HPDE6-E6E7 (cell line): ENCODE data around the gene RSAD2.

Source experiments
- DNase-seq: peaks from one replicate; pipeline ENCODE4 v3.0.0; 2011; ENCODE audit warnings: missing footprints; ENCODE audit errors: extremely low spot score

RSAD2 gene

DNA sequence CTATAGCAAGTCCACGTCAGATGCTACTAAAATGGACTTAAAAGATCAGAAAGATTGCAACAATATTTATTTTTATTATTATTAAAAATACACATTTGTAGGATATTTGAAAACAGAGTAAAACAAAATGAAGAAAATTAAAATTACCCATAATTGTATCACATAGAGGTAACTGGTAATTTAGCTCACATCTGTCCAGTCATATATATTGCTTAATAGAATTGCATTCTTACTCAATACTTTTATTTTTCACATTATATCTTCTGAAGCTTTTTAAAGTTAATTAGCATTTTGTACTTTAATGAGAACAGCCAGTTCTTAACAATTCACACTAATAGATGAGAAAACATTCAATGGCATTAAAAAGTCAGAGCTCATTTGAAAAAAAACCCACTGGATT is 28.1 kb downstream of the RSAD2 start:
- no peak for DNase-seq

DNA sequence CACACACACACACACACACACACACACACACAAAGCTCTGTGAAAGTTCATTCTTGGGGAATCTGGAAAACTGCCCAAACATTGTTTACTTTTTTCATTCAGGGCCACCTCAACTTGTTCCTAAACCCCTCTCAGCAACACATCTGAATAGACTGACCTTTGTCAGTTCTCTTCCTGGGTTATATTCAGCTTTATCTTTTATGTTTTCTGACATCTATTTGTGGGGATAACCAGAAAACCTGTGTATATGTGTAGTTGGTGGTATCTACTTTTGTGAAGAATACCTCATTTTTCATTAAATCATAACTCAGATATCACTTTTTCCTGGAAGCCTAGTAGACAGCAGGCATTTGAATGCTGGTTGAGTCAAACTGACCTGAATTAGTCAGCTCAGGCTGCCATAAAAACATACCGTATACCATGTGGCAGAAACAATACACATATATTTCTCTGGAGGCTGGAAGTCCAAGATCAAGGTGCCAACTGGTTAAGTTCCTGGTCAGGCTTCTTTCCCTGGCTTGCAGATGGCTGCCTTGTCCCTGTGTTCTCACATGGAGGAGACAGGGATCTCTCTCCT is 28.7 kb downstream of the RSAD2 start:
- no peak for DNase-seq

DNA sequence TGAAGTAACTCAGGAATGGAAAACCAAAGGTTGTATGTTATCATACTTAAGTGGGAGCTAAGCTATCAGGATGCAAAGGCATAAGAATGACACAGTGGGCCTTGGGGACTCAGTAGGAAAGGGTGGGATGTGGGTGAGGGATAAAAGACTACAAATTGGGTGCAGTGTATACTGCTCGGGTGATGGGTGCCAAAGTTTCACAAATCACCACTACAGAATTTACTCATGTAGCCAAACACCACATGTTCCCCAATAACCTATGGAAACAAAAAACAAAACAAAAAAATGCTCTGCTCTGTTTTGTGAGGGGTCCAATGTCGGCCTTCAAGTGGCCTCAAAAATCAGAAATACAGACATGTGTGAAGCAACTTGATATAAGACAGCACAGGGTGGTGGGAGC is 30.7 kb downstream of the RSAD2 start:
- DNase-seq, result no peak

DNA sequence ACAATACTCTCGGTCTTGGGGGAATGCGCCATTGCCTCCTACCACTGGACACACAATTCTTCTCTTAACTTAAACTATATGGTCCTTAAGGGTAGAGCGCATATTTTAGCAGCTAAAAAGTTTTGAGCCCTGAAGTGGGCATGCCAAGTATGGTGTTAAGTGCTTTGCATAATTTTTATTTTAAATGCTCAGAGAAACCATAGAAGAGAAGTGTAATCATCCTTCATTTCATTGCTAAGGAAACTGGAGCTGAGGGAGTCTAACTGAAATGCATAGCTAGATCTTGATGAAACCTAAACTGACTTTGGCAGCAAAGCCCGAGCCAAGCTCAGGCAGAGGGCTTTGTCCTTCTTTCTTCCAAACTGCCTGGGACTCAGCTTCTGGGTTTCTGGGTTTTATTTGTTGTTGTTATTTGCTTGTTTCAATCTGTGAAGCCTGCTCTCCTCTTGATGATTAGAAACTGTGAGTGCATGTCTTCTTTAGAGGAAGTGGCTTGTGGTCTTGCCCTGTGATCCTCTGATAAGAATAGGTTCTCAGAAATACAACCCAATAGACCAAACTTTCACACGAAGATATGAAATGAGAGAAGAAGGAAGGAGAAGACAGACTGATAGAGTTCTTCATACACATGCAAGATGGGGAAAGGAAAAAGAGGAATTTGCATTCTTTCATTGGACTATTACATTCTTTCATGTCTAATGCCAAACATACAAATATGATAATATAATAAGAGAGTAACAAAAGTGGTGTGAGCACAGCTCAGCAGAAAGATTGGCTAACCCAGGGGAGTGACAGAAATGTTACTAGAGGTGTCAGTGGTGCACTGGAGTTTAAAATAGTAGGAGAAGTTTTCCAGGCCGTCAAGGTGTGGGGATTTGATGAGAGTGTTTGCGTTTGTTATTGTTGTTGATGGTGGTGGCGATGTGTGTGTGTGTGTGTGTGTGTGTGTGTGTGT is 32.1 kb downstream of the RSAD2 start:
- no peak for DNase-seq

DNA sequence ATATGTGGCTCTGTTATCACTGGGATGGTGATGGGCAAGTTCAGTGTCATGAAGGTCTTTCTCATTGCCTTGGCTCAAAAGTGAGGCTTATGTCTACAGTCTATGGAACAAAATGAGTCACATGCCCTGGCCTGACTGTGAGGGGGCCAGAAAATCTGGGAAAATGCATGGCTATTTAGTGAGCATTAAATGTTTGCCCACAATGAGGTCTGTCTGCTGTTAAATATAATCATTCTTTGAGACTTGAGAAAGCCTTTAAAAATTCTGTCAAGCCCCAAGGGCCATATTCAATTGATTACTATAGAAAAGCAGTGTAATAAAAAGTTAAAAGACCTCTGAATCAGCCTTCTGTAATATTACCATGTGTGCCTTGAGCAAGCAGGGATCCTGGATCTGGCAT is 34.1 kb downstream of the RSAD2 start:
- DNase-seq, result no peak

DNA sequence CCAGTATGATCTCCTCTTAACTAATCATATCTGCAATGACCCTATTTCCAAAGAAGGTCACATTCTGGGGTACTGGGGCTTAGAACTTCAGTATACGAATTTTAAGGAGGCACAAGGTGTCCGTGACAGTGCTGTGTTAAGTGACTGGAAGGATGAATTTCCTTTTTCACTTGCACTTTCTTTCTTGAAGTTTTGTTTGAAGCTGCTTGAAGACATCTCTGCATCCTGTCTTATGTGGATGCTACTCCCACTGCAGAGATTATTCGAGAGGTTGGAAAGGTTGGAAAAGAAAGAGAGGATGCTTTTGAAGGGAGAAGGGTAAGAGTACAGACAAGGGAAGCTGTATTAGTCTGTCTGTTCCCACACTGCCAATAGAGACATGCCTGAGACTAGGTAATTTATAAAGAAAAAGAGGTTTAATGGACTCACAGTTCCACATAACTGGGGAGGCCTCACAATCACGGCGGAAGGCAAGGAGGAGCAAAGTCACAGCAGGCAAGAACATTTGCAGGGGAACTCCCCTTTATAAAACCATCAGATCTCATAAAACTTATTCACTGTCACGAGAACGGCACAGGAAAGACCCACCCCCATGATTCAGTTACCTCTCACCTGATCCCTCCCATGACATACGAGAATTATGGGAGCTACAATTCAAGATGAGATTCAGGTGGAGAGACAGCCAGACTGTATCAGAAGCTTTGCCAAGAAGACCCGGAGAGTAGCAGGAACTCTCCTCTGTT is 36.0 kb downstream of the RSAD2 start:
- DNase-seq, result no peak

DNA sequence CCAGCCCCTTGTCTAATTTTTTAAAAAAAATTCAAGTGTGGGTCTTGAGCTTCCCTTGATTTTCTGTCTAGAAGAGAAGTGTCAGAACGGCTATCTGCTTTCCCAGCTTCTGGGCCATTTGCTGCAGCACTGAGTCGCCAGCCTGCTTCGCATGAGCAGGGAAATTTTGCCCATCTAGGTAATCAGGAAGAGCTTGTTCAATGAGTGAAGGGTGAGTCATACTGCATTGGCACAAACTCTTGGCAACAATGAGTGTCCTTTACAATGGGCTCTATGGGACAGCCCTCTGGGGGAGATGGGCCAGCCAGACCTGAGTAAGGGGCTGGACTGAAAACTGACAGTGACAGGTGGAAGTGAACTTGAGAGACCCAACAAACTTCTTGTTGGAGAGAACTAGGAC is 37.3 kb downstream of the RSAD2 start:
- DNase-seq, result peak; percentile 44

DNA sequence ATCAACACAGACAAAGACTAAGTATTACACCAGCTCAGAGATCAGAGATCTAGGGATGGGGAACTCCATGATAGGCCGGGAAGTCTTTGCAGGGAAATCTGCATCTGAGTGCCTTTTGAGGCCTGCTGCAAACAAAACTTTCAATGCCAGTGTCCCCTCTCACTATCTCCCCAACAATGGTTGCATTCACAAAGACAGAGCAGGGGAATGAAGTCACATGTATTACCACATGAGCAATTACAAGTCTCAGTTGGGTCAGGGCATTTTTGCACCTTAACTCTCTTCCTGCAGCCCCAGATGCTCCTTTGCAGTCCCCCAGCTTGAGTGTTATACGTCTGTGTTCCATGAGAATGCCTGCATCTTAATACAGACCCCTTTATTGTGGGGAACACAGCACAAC is 37.8 kb downstream of the RSAD2 start:
- DNase-seq, result no peak

DNA sequence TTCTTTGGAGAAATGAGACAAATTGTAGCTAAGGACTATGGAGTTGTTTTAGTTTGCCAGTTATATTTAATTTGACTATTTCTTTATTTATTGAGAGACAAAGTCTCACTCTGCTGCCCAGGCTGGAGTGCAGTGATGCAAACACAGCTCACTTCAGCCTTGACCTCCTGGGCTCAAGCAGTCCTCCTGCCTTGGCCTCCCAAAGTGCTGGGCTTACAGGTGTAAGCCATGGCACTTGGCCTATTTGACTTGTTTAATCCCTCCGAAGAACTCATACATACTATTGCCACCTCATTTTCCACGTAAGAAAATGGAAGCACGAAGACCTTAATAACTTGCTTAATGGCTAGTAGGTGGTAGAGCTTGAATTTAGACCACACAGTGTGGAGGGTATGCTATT is 38.6 kb downstream of the RSAD2 start:
- no peak for DNase-seq

DNA sequence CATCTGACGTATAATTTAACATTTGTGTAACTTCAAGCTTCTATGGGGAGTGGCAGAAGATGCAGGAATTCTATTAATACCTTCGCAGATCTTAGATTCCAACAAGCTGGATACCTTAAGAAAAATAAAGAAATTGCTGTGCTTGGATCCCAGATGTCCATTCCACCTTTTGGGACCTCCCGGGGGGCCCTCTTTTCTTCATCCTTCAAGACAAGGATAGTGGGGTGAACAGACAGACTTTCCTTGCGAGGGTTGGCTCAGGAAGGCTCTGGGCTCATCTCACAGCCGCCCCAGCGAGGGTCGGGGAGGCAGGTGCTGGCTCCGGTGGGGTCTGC is 39.1 kb downstream of the RSAD2 start:
- no peak for DNase-seq

DNA sequence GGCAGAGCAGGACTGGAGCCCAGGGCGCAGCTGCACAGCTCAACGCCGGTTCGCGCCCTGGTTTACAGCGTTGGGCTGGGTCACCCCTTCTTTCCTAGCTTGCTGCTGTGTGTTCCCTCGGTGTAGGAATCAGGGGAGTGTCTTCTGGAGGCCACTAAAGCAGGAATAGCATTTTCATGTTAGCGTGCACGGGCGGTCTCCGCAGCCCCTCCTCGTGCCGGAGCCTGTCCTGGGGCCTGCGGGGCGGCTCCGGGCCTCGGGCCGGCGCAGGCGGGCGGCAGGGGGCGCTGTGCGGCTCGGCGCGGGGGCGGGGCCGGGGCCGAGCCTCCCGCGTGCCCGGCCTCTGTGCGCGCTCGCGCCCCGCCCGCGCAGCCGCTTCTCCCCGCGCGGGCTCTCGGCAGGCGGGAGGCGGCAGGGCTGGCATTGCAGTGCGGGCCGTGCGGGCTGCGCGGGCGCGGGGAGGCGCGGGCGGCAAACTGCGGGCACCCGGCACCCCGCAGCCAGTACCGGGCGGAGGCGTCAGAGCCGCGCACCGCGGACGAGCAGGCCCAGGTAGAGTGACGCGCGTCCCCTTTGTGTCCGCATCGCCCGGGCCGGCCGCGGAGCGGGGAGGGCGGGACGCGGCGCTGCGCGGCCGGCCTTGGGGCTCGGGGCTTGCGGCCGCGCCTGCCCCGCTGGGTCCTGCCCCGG is 39.6 kb downstream of the RSAD2 start, which contains the start of gene RNF144A:
TSS of gene RNF144A (plus strand) at position 342 of the 690 bp plus-strand sequence. CDS start 79,515 bp downstream, outside the sequence.
- DNase-seq, result peak; percentile 69

DNA sequence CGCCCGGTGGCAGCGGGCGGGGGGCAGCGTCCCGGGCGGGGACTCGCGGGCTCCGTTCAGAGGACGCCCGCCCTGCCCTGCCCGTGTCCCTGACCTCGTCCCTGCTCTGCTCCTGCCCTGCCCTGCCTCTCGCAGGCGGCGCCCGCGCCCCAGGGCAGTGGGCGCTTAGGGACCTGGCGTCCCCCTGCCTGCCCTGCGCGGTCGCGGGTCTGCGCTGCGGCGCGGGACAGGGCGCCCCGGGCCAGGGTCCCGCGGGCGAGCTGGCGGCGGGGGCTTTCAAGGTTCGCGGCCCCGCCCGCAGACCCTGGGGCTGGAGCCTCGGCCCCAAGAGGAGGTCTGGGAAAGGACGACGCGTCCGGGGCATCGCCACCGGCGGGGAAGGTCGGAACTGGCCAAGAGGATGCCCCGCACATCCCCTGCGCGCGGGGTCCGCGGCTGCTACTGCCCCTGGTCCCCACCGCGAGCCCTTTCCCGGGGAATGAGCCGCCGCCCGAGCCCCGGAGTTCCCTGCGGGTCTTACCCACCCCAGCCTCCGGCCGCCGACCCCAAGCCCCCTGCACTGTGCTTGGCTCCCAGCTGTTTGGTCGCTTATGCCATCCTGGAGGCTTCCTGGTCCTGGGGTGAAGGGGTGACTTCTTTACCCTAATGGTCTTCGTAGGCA is 40.3 kb downstream of the RSAD2 start:
- DNase-seq, result no peak

DNA sequence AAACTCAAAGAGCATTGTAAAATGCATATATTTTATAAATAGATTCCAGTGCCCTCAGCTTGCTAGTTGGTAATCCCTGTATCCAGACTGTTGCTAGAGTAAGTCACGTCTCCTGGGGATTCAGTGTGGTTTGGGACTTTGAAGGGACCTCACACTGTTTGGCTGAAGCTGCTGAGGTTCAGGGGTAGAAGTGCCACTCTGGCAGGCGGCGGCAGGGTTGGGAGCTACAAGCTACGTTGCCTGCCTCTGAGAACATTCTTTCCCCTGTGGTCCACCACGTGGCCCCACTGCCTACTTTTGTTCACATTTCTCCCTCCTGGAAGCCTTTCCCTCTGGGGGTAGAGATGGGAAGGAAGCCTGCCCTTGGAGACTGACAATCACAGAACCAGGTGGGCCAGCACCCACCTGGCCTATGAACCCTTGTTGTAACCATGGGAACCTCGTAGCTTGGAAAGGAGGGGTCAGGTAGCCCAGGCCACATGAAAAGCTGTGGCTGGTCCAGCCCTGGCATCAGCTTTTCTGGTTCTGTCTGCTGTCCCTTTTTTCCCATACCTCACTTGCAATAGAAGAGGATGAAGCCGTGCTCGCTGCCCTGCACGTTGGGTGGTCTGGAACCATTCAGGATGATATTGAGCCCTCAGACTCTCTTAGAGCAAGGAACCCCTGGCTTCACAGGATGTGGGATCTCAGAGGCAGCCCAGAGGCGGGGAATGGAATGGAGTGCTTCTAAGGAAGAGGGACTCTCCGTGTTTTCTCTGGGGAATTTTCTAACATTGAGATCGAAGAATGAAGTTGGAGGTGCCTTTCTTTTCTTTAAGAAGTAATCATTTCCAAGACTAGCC is 42.5 kb downstream of the RSAD2 start:
- DNase-seq, result no peak

DNA sequence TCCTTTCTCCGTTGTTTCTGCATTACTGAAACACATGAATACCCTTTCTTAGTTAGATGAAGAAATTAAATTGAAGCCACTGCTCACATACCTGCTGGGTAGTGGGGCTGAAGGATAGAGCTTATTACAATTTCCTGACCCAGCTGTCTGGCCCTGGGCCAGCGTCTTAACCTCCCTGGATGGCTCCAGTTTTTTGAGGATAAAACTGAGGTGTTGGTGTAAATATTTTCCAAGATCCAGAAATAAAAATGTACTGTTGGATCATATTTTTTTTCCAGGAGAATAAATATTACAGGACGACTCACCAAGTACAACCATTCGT is 43.1 kb downstream of the RSAD2 start:
- DNase-seq, result no peak

DNA sequence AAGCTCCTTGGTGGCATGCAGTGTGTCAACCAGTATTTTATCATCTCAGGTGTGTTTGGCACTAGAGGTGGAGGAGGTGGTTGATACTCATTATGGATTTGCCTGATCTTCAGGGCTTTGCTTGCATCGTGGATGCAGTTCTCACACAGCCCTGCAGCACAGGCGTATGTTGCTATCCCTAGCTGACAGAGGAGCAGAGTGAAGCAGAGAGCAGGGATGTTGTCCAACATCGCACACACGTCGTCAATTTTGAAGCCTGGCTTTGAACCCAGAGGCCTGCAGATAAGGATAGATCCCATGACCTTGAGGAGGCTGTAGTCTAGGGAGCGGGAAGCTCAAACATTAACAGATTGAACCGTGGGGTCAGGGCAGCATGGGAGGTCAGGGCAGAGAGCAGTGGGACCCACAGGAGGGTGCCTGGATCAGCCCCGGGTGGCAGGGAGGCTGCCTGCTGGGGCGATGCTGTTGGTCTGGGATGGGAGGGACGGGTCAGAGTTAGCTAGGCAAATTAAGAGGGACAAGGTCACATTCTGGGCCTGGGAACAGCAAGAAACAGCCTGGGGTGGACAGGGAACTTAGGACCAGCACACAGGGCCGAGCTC is 43.8 kb downstream of the RSAD2 start:
- no peak for DNase-seq

DNA sequence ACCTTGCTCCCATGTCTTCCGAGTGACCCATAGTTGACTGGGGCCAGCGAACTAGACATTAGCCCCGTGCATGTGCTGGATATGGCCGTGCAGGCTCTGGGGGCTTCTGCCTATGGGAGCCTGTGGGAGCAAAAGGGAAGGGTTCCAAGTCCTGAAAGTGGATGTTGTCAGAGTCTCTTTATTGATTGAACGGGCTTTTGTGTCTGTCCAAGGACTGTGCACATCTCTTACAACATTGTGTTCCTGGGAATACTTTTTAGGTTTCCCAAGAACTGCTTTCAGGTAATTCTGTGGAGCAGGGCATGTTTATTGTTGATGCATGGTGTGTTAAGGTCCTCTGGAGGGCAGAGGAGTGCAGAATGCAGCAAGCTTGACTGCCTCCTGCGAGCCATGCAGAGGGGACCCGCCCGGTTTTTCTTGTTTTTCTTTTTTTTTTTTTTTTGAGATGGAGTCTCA is 44.7 kb downstream of the RSAD2 start:
- no peak for DNase-seq

DNA sequence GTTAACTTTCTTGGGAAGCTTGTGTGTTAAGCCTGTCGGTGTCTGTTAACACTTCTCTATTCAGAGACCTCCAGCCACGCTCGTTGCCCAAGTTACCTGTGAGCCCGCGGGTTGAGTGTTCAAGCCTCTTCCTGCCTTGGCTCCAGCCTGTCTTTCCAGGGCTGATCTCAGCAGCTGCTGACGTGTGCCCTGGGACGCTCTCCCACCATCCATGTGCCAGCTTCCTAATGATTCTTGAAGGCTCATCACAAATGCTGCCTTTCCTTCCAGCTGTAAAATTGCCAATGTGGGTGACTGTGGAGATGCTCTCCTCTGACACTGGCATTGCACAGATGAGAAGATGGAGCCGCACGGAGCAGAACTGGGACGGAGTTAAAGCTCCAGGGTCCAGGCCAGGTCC is 45.7 kb downstream of the RSAD2 start:
- DNase-seq, result no peak

DNA sequence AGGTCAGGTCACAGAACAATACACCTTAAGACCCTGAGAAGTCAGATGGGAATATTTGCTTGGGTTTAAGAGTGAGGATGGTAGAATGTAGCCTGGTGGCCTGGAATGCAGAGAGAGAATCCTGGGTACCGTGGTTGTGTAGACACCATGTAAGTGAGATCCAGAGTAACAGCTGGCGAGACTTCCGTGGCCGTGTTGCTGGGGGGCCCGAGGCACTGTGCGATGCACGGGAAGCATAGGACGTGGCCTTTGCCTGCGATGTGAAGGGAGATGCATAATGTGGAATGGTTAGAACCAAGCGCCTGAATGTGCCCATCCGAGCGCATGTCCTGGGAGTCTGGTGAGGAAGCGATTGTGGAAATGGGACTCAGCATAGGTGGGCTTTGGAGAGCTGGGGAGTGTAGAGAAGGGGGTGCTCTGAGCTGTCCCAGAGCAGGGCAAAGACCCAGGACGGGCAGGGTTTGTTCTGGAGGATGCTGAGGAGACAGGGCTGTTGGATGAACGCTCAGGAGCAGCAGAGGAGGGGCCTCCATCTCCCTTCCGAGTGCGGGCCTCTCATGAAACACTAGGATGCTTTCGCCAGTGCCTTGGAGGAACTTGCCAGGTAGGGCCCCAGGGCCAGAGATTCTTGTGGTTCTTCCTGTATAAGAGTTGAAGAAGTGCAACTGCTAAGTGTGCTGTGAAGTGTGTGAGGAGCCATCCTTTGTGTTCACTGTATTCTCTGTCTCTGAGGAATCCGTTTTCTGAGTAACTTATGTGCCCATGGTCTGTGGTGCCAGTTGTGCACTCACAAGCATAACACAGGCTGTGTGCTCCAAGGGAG is 46.7 kb downstream of the RSAD2 start:
- no peak for DNase-seq

DNA sequence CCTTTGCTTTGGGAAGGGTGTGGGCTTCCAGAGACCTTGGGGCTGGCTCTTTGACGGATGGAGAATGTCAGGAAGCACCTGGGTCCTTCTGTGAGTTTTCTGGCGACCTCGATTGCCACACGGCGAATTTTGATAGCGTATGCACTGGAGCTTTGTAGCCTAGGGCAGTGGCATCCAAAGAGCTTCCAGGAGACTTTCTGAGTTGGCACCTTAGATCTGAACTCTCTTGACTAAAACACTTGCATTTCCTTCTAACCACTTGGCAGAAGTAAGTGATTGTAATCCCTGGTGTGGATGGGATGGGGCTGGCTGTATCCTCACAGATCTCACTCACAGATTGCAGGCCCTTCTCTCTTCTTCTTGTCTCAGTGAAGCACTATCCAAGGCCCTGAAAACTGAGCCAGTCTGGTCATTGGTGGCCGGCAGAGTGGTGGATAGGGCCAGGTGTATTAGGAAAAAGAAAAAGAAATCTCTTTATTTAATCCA is 47.4 kb downstream of the RSAD2 start:
- no peak for DNase-seq
